SKM-1 (cell line): ENCODE measurements around the gene ANKS4B.
A peak's percentile ranks its signal among the peaks of the same experiment; 100 is the strongest.
"Not testable (repeated sequence)": the region's sequence is repeated elsewhere in the genome, so short reads cannot be mapped to it uniquely, and the experiment has no call there.

Source experiments
- DNase-seq: peaks from one replicate; lab custom pipeline; 2025; ENCODE audit not compliant: unreplicated experiment; lab: John Stamatoyannopoulos, UW

ANKS4B gene

GRCh38 chr16:21289789-21290188, 56.3 kb downstream of the ANKS4B start:
- not testable (repeated sequence) for DNase-seq

DNA sequence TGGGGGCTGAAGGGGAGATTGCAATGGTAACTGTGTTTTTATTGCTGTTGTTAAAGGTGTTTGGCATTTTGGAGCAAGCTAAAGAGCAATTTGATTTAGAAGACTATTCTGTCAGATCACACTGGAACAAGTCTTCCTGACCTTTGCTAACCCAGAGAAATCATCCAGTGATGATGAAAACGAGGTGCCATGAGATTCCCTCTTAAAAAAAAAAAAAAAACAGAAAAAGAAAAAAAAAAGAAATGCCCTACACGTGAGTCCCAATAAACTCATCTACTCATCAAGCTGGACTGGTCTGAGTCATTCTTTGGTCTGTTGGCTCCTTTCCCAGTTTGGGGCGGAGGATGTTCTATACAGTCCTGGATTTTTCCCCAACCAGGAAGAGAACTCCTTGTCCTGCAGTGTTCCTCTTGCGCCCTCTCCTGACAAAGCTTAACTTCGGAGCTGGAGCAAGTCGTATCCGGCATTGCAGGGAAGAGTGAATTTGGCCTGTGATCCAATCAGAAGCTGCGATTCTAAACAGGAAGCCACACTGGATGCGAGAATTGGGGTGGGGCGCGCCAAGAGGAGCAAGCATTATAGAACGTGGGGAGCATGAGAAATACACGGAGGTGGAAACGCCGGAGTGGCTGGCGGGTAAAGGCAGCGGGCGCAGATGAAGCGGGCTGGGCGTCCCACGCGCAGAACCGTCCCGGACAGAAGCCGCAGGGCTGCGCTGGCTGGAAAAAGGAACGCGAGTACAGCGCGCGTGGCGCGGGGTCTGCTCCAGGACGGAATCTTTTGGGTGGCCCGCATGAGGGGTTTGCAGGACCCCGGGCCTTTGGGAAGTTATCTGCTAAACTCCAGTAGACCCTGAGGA, 67.0 kb downstream of the ANKS4B start:
- peak; percentile 82 for DNase-seq

DNA sequence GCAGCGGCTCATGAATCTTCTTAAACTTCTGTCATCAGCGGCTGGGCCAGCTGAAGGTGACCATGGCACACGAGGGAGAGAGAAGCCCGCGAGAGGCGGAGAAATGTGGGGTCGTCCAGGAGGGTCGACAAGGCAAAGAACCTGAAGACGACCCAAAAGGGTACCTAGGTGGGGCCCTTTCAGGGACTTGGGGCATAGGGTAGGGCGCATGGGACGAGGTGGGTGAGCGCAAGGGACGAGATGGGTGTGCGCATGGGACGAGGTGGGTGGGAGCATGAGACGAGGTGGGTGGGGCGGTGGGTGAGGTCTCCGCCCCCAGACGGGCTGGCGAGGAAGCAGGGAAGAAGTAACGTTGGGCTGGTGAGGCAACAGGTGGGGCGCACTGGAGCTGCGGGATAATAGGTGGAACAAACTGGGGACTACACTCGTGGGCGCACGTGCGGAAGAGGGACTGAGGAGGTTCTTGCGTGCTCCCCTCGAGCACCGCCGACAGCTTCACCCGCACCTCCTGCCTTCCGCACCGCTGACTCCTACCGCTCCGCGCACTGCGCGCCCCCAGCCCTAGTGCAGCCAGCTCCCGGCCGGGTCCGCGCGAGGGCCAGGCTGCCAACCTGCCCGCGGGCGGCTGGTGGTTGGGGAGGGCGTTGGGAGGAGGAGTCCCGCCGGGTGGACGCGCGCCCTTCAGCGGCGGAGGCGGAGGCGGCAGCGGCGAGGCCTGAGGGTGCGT, 67.8 kb downstream of the ANKS4B start:
- peak; percentile 65 for DNase-seq

- DNase-seq, result no peak
Measured at GRCh38 chr16:21301895-21302291, 68.4 kb downstream of the ANKS4B start.

GRCh38 chr16:21302454-21302853, 69.0 kb downstream of the ANKS4B start:
- DNase-seq, result no peak

- DNase-seq, result no peak
Measured at GRCh38 chr16:21302898-21303528, 69.5 kb downstream of the ANKS4B start.
